NCI-H1436 (cell line): Measurements from ENCODE around the gene SNX21.
"Not testable (repeated sequence)": the region's sequence is repeated elsewhere in the genome, so short reads cannot be mapped to it uniquely, and the experiment has no call there.

Experiments
- DNase-seq: peaks from one replicate; lab custom pipeline; 2025; lab: John Stamatoyannopoulos, UW

Gene SNX21

DNA sequence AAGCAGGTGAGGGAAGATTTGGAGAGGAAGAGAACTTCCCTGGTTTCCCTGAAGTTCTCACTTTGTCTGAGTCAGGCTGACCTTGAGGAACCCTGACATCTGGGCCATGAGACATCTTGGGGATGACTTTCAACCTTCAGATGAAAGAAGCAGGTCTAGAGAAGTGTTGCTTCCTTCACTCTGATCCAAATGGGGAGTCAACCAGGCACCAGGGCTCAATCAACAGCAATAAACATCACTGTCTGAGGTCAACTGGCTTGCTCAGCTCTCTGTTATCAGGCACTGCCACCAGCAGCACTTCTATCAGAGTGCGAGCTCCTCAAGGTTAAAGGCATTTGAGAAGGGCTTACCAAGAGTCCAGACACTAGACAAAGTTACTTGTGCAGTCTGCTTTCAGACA lies 17.3 kb downstream of the SNX21 start:
- DNase-seq, result no peak

DNA sequence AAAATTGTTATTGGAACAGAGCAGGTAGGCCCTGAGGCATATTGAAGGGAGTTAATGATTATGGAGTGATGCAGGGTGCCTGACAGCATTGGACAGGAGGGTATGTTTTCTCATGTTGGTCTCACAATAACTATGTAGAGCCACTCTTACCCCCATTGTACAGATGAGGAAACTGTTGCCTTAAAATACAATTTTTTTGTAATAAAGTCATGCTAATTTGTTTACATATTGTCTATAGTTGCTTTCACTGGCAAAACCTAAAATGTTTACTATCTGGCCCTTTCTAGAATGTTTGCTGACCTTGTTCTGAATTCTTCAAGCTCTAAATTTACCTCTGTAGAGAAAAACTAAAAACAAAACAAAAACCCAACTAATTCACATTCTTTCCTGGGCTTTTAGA lies 17.9 kb downstream of the SNX21 start:
- DNase-seq, result no peak

DNA sequence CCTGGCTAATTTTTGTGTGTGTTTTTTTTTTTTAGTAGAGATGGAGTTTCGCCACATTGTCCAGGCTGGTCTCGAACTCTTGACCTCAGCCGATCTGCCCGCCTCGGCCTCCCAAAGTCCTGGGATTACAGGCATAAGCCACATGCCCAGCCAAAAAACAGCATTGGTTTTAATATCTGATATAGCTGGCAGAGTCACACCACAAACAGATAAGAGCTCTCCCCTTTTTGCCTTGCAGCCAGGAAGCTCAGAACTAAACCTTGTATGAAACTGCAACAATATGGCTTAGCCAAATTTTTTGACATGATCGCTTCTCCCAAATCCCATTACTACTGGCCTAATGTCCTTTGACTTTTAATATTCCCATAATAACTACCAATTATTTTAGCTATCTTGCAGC lies 18.7 kb downstream of the SNX21 start:
- no peak for DNase-seq

DNA sequence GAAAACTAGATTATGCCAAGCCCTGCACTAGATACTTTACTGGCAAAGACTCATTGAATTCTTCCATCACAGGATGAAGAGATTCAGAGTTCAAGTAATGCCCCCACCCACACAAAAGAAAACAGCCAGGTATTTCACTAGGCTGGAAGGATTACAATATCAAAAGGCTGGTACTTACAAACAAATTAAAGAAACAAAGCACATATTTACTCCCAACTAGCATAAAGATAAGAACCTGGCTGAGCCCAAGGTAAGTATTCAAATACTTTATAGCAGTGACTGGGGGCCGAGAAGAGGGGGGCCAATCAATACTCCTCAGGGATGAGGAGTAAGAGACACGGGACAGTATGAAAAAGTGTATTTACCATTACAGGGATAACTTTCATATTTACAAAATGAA lies 19.9 kb downstream of the SNX21 start:
- DNase-seq, result no peak

DNA sequence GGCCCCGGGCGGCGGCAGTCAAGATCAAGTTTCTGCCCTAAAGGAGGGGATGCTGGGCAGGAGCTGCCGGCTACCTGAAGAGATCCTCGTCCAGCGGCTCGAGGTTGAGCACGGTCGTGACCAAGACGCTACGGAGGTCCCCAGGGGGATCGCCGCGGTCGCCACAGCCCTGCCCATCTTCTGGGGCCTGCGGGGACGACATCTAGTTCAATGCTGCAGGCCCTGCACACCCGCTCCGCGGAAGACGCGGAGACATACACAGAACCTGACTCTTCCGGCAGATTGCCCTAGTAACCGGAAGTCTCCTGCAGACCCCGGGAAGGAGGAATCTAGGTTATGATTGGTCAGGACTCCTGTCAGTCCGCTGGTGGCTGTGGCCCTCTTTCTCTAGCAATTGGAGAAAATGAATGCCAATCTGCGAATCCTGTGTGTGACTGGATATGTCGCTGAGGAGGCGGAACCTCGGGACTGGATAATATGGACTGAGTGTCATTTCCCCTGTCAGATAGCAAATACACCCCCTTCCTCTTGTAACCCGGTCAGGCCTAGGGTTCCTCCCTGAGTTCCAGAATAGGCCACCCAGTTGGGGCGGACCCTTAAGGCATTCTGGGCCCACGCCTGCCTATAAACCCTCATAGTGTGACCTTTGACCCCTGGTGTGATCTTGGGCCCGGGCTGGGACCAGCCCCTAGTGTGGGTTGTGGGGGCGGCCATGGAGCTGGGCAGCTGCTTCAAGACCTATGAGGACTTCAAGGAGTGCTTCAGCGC lies 23.7 kb downstream of the SNX21 start, which contains the start of the genes ACOT8 and ZSWIM3:
Gene ACOT8, minus strand, starts transcription at position 279 of the 768 bp plus-strand sequence. Its CDS starts 77 bp downstream, at position 202.
Gene ZSWIM3, plus strand, starts transcription at position 501 of the 768 bp plus-strand sequence. Its CDS starts 212 bp downstream, at position 713.
- DNase-seq, result peak; percentile 99

DNA sequence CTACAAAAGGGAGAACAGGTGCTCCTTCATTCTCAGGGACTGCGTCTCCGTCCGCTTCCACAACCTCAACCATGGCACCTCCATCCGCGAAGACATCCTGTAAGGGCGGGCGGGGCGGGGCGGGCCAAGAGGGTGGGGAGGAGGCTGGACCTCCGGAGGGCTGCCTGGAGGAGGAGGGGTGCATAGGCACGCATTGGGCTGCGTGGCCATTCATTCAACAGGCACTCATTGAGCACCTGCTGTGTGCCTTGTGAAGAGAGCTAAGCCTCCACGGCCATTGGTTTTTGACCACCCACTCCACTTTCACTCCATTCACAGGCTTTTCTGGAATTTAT lies 24.2 kb downstream of the SNX21 start:
- no peak for DNase-seq

DNA sequence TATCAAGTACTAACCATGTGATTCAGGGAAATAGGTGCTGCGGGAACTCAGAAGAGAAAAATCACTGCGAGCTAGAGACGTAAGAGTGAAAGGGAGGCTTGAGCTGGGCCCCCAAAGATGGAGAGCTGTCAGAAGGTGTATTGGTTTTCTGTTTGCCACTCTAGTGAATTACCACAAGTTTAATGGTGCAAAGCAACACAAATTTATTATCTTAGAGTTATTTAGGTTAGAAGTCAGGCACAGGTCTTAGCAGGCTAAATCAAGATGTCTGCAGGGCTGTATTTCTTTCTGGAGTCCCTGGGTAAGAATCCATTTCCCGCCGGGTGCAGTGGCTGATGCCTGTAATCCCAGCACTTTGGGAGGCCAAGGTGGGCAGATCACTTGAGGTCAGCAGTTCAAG lies 26.3 kb downstream of the SNX21 start:
- no peak for DNase-seq

DNA sequence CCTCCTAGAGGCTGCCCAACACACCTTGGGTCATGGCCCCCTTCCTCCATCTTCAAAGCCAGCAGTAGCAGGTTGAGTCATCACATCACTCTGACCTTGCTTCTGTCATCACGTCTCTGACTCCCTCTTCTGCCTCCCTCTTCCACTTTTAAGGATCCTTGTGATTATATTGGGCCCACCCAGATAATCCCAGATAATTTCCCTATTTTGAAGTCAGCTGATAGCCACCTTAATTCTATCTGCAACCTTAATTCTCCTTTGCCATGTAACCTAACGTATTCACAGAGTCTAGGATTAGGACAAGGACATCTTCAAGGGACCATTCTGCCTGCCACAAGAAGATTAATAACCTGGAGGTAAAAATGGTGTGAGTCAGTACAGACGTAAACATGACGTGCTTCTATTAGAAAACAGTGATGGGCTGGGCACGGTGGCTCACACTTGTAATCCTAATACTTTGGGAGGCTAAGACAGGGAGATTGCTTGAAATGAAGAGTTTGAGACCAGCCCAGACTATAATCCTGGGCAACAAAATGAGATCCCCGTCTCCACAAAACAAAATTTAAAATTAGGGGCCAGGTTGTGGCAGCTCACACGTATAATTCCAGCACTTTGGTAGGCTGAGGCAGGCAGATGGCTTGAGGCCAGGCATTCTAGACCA lies 27.1 kb downstream of the SNX21 start:
- DNase-seq, result no peak

DNA sequence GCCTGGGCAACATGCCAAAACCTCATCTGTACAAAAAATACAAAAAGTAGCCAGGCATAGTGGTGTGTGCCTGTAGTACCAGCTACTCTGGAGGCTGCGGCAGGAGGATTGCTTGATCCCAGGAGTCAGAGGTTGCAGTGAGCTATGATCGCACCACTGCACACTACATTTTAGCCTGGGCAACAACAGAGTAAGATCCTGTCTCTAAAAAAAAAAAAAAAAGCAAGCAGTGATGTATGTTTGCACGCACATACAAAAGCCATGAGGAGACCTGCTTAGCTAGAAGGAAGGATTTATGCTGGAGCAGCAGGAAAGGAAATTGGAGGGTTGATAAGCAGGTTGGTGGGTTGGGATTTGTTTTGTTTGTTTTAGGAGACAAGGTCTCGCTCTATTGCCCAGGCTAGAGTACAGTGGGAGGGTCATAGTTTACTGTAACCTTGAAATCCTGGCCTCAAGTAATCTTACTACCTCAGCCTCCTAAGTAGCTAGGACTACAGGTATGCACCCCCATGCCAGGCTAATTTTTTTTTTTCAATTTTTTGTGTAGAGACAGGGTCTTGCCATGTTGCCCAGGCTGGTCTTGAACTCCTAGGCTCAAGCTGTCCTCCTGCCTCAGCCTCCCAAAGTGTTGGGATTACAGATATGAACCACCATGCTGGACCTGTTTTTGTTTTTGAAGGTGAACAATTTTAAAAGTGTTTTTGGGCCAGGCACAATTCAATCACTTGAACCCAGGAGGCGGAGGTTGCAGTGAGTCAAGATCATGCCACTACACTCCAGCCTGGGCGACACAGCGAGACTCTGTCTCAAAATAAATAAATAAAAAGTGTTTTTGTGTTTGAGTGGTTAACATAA lies 27.8 kb downstream of the SNX21 start:
- DNase-seq, result no peak

DNA sequence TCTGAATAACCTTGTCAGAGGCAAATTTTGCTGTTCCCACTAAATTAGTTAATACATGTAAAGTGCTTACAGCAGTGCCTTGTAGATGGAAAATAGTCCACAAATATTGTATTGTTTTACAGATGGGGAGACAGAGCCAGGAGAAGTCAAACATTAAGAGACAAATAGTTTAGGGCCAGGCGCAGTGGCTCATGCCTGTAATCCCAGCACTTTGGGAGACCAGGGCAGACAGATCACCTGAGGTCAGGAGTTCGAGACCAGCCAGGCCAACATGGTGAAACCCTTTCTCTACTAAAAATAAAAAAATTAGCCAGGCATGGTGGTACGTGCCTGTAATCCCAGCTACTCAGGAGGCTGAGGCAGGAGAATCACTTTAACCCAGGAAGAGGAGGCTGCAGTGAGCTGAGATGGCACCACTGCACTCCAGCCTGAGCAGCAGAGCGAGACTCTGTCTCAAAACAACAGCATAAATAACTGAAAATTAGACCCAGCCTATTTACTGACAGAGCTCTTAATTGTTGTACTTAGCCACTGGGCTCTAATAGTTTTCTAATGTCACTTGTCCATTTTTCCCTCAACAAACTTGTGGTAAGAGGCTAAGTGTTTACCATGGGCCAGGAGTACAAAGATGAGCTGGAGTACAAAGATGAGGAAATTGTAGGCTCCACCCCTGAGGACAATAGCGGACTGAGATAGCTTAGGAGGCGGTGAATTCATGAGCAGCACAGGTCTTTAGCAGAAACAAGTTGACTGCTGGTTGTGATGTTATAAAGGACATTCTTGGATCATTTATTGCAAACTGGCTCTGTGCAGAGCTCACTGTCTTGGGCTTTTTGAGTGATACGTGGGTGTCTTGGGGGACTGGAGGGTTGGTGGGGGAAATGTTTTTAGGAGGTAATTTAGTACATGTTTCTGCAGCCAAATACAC lies 30.2 kb downstream of the SNX21 start:
- no peak for DNase-seq

DNA sequence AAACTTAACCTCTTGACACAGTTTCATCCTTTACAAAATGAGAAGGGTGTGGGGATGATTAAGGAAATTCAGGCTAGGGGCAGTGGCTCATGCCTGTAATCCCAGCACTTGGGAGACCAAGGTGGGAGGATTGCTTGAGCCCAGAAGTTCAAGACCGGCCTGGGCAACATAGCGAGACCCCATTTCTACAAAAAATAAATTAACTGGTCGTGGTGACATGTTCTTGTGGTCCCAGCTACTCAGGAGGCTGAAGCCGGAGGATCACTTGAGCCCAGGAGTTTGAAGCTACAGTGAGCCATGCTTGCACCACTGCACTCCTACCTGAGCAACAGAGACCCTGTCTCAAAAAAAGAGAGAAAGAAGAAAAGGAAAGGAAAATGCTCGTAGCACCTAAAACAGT lies 32.9 kb downstream of the SNX21 start:
- no peak for DNase-seq

DNA sequence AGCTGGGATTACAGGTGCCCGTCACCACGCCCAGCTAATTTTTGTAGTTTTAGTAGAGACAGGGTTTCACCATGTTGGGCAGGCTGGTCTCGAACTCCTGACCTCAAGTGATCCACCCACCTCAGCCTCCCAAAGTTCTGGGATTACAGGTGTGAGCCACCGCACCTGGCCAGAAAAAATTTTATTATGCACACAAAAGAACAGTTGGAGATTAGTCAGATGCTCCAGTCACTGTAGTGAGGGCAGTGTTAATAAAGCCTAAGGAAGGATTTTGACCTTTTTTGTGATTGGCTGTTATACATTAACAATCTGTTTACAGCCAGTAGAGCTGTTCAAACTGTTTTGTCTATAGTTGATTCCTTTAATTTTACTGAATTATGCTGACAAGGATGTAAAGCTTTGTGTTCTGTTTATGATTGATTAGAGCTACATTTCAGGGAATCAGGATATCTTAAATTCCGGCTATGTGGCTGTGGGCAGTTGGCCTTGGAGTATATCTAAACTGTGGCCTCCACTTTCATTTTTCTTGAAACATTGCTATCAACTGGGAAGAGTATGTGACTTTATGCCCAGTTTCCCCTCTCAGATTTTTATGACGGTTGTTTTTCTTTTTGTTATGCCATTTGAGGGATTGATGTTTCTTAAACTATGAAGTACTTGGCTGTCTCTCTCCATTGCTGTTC lies 33.7 kb downstream of the SNX21 start:
- no peak for DNase-seq

DNA sequence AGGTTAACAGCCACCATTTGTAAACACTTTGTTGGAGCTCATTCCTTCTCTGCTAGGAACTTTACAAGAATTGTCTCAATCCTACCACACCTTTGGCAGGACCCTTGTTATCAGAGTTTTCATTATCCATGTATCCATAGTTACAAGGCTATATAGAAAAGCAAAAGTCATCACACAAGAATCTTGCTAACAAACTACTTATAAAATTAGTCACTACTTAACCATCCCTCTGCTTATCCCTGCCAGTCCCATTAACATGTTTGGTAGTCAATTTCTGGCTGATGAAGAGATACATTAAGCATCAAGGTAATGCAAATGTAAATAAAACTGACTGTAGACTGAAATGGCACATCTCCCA lies 34.2 kb downstream of the SNX21 start:
- no peak for DNase-seq

DNA sequence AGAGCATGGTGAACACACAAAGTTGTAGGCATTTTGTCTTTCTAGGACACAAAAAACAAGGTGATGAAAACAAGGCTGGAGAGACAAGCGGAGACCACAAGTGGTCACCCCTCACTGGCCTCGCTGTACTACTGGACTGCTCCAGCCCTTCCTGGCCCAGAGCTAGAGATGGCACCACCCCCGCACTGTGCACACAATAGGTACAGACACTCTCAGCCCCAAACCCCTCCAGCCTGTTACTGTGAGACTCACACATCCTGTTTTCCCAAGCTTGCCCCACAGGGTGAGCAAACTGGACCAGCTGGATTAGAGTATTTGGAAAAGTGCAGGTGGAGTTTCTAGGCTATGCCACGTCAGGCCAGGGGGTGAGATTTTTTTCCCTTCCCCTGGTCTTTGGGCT lies 39.0 kb downstream of the SNX21 start:
- no peak for DNase-seq

DNA sequence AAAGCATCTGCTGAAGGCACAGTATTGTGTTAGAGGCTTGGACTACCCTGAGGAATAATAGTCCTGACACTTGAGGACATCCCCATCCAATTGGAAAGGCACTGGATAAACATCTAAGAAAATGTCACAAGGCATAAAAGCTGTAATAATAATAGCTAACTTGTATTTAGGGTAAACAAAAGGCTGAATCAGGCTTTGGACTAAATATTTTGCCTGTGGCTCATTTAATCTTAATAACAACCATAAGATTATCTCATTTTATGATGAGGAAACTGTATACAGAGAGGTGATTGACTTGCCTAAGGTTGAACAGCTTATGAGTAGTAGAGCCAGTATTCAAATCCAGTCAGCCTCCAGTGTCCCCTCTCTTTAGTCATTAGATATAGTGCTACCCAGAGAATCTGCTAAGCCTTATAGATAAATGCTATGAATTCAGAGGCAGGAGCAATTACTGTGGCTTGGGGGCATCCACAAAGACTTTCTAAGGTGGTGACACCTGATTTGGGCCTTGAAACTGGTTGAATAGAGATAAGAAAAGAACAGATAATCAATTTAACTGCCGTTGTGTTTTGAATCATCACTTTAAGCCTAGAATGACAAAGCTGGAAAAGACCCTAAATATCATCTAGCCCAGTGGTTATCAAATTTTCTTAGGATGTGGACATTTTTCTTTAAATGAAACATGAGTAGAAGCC lies 40.0 kb downstream of the SNX21 start:
- no peak for DNase-seq

DNA sequence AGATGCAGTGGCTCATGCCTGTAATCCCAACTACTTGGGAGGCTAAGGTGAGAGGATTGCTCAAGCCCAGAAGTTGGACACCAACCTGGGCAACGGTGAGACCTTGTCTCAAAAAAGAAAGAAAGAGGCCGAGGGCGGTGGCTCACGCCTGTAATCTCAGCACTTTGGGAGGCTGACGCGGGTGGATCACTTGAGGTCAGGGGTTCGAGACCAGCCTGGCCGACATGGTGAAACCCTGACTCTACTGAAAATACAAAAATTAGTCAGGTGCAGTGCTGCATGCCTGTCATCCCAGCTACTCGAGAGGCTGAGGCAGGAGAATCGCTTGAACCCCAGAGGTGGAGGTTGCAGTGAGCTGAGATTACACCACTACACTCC lies 40.5 kb downstream of the SNX21 start:
- not testable (repeated sequence) for DNase-seq

DNA sequence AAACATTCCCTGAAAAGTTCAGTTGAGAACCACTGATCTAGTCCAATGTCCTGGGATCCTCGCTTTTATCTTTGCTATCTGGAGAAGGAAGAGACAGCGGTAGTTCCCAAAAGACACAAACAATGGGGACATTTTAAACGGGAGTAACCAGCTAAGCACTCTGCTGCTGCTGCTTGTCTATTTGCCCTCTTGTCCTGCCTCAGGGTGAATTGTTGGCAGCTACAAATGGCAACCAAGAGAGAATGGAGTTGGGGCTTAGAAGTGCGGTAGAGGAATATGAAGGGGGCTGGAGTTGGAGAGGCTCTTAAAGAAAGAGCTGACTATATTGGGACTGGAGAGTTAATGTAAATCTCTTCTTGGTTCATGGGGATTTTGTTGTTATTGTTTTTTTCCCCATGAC lies 41.0 kb downstream of the SNX21 start:
- DNase-seq, result no peak

DNA sequence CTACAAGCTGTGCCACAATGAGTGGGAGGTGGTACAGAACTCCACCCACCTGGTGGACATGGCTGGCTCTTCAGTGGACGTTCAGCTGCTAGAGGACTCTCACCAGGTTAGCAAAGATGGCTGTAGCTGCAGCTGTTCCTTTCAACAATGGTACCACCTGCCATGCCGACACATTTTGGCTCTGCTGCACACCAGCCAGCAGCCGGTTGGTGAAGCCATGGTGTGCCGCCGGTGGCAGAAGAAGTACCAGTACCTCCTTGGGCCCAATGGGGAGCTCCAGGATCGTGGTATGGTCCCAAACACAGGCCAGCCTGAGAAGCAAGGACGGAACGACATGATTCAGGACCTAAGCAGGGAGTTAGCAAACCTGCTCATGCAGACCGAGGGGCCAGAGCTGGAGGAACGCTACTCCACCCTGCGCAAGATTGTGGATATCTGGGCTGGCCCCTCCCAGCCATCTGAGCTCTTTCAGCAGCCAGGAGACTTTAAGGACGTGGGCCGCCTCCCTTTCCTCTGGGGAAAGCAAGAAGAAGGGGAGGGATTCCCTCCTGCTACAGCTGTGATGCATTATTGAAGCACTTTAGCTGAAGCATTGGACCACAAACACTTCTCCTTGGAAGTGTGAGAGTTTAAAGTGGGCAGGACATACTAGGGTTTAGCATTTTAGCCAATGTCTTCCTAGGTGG lies 44.6 kb downstream of the SNX21 start:
- no peak for DNase-seq

DNA sequence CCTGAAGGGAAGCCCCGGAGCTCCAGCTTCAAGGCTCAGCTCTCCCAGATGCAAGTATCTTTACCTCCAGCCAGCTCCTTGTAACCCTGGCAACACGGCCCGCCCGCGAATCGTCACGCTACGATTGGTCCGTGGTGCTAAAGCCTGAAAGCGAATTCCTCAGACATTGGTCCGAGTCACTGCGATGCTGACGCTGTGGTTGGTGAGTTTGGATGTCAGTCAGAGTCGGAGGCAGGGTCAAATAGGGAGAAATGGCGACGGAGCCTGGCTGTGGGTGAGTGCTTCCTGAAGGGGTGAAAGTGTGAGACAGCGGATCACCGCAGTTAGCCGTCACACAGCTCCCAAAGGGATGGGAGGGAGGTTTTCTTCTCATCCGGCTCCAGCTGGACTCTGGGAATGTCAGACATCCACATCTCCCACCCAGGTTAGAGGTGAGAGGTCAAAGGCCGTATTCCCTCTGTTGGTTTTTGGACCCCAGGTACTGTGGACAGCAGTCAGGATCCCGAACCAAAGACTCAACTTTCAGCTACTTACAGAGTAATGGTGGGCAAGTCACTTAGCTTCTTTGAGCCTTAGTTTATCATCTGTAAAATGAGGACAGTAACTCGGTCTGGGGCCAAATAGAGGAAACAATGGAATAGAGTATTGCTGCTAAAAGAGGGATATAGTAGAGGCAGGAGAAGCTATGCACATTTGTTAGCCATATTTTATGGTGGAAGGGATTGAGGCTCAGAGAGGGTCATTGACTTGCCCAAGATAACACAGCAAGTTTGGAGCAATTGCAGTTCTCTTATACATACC lies 47.6 kb downstream of the SNX21 start, which contains the start of gene ZSWIM1:
Gene ZSWIM1, plus strand, starts transcription at position 240 of the 801 bp plus-strand sequence. CDS start 1,366 bp downstream, outside the sequence.
- peak; percentile 97 for DNase-seq
